Measurements from ENCODE around the gene SMIM35.

GRCh38 chr11:118033443-118033842 lies 53.3 kb downstream of the SMIM35 start:
- TF ChIP-seq POLR2AphosphoS5 (IDR thresholded peaks at IDR 0.05; ENCODE audit: borderline replicate concordance, low read depth, low read length) (no peak), EZH2 (IDR thresholded peaks at IDR 0.05) (no peak), FOXP2 (optimal IDR thresholded peaks at IDR 0.05; ENCODE audit: control extremely low read depth, extremely low read length, insufficient read depth) (no peak)
